ENCODE measurements around the gene DTNA.
A peak's percentile ranks its signal among the peaks of the same experiment; 100 is the strongest.
"Not testable (repeated sequence)": the region's sequence is repeated elsewhere in the genome, so short reads cannot be mapped to it uniquely, and the experiment has no call there.

The DTNA gene

GRCh38 chr18:34893239-34893638, 183.1 kb downstream of the DTNA start:
- DNase-seq (ENCODE audit: low read depth), result no peak
- no peak for TF ChIP-seq CTCF (IDR thresholded peaks at IDR 0.05; ENCODE audit: low read length, missing control alignments)
- H3K4me3 ChIP-seq (replicated peaks; ENCODE audit: low read depth, low read length), result no peak overlapping the region

GRCh38 chr18:34901299-34901698, 191.2 kb downstream of the DTNA start:
- DNase-seq (ENCODE audit: low read depth), result peak; percentile 14
- no peak for TF ChIP-seq CTCF (IDR thresholded peaks at IDR 0.05; ENCODE audit: low read length, missing control alignments)
- no peak overlapping the region for H3K4me3 ChIP-seq (replicated peaks; ENCODE audit: low read depth, low read length)

GRCh38 chr18:34904994-34905393, 194.9 kb downstream of the DTNA start:
- no peak for TF ChIP-seq CTCF (IDR thresholded peaks at IDR 0.05; ENCODE audit: low read length, missing control alignments)
- H3K4me3 ChIP-seq (replicated peaks; ENCODE audit: low read depth, low read length), result no peak overlapping the region
- DNase-seq (ENCODE audit: low read depth), result no peak

GRCh38 chr18:34906985-34907384, 196.9 kb downstream of the DTNA start:
- not testable (repeated sequence) for DNase-seq (ENCODE audit: low read depth); H3K4me3 ChIP-seq (replicated peaks; ENCODE audit: low read depth, low read length)

GRCh38 chr18:34909637-34910364, 199.7 kb downstream of the DTNA start:
- no peak for TF ChIP-seq CTCF (IDR thresholded peaks at IDR 0.05; ENCODE audit: low read length, missing control alignments)
- no peak overlapping the region for H3K4me3 ChIP-seq (replicated peaks; ENCODE audit: low read depth, low read length)
- DNase-seq (ENCODE audit: low read depth), result peak; percentile 18

- no peak for DNase-seq (ENCODE audit: low read depth)
- no peak overlapping the region for H3K4me3 ChIP-seq (replicated peaks; ENCODE audit: low read depth, low read length)
- TF ChIP-seq CTCF (IDR thresholded peaks at IDR 0.05; ENCODE audit: low read length, missing control alignments), result no peak
These were observed 201.0 kb downstream of the DTNA start for GRCh38 chr18:34911081-34911480.

GRCh38 chr18:34911661-34912384, 201.7 kb downstream of the DTNA start:
- no peak overlapping the region for H3K4me3 ChIP-seq (replicated peaks; ENCODE audit: low read depth, low read length)
- no peak for TF ChIP-seq CTCF (IDR thresholded peaks at IDR 0.05; ENCODE audit: low read length, missing control alignments)
- peak; percentile 65 for DNase-seq (ENCODE audit: low read depth)
